DOHH2 (cell line): ENCODE measurements around the gene SFXN5.
"Not testable (repeated sequence)": the region's sequence is repeated elsewhere in the genome, so short reads cannot be mapped to it uniquely, and the experiment has no call there.

Source experiments
- H3F3A ChIP-seq: fragments of 200-600 bp; sonication (generic), shearing (Covaris generic); 2 replicates; pipeline ENCODE4 v1.6.0; 2016; ENCODE audit warnings: antibody characterized with exemption, mild to moderate bottlenecking; ENCODE audit not compliant: control insufficient read depth, insufficient read depth
- H3K27ac ChIP-seq: fragments of 200-600 bp; sonication (generic); 2 replicates; pipeline ENCODE4 v1.5.1; 2014; ENCODE audit warnings: low read depth, mild to moderate bottlenecking, low read length, moderate library complexity
- H3K27me3 ChIP-seq: fragments of 200-600 bp; sonication (generic); 2 replicates; pipeline ENCODE4 v1.6.1; 2014; ENCODE audit warnings: mild to moderate bottlenecking, low read length, mixed read lengths; ENCODE audit not compliant: control insufficient read depth
- H3K36me3 ChIP-seq: fragments of 200-600 bp; sonication (generic); 2 replicates; pipeline ENCODE4 v1.6.1; 2014; ENCODE audit warnings: mild to moderate bottlenecking, low read length, moderate library complexity, mixed read lengths; ENCODE audit not compliant: control insufficient read depth
- H3K4me1 ChIP-seq: fragments of 200-600 bp; sonication (generic); 2 replicates; pipeline ENCODE4 v1.6.1; 2014; ENCODE audit warnings: mild to moderate bottlenecking, low read length, mixed read lengths; ENCODE audit not compliant: control insufficient read depth
- H3K4me2 ChIP-seq: fragments of 200-600 bp; sonication (generic); 2 replicates; pipeline ENCODE4 v1.6.0; 2014; ENCODE audit warnings: mild to moderate bottlenecking, low read length, moderate library complexity
- H3K4me3 ChIP-seq: fragments of 200-600 bp; sonication (generic); 2 replicates; pipeline ENCODE4 v1.5.1; 2014; ENCODE audit warnings: mild to moderate bottlenecking, low read length, mixed read lengths
- H3K79me2 ChIP-seq: fragments of 200-600 bp; sonication (generic); 2 replicates; pipeline ENCODE4 v1.6.1; 2014; ENCODE audit warnings: mild to moderate bottlenecking, low read length, mixed read lengths; ENCODE audit not compliant: control insufficient read depth
- H3K9me2 ChIP-seq: fragments of 200-600 bp; sonication (generic); replicated peaks from 2 replicates; pipeline ENCODE4 v1.6.1; 2014; ENCODE audit warnings: mild to moderate bottlenecking, low read length, mixed read lengths; ENCODE audit not compliant: control insufficient read depth
- H3K9me3 ChIP-seq: fragments of 200-600 bp; sonication (generic); 2 replicates; pipeline ENCODE4 v1.6.1; 2014; ENCODE audit warnings: antibody characterized with exemption, low read length, mixed read lengths; ENCODE audit not compliant: control insufficient read depth, insufficient read depth
- H4K20me1 ChIP-seq: fragments of 200-600 bp; sonication (generic); 2 replicates; pipeline ENCODE4 v1.6.0; 2014; ENCODE audit warnings: low read depth, mild to moderate bottlenecking, antibody characterized with exemption, low read length, moderate library complexity; ENCODE audit not compliant: control insufficient read depth, insufficient read depth
- EZH2phosphoT487 ChIP-seq: fragments of 200-600 bp; sonication (generic); IDR thresholded peaks from 2 replicates; pipeline ENCODE4 v1.6.1; 2017; ENCODE audit warnings: borderline replicate concordance, mild to moderate bottlenecking, antibody characterized with exemption, low read length, moderate library complexity, mixed read lengths
- TF ChIP-seq, protein P1 (sequence below): fragments of 200-600 bp; sonication (generic); IDR thresholded peaks from one replicate; pipeline ENCODE4 v1.5.1; 2014; ENCODE audit warnings: antibody characterized with exemption, mild to moderate bottlenecking, low read depth, low read length; ENCODE audit not compliant: poor library complexity, severe bottlenecking

SFXN5 gene

DNA sequence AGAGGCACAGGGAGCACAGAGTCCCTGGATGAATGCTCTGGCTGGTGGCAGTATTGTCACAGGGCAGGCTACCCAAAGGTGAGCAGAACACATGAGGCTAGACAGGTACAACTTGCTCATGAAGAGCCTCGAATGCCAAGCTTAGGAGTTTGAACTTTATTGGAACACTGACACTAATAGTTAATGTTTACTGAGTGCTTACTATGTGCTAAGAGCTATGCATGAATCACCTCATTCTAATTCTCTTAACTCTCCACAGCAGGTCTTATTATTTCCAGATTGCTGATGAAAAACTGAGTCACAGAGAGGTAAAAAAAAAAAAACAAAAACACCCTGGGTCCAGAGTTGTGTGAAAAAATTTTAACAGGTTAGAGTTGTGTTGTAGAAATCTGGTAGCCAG is 160.3 kb downstream of the SFXN5 start:
- H3F3A ChIP-seq = no peaks in the 10 kb centered on the region
- no peak overlapping the region for H3K4me3 ChIP-seq
- H3K27ac ChIP-seq = no peak overlapping the region
- no peak overlapping the region for H3K4me2 ChIP-seq
- H3K9me3 ChIP-seq = no peaks in the 10 kb centered on the region
- peaks cover 7% of the 10 kb centered on the region for H3K4me1 ChIP-seq
- no peaks in the 10 kb centered on the region for H3K36me3 ChIP-seq
- no peaks in the 10 kb centered on the region for H3K79me2 ChIP-seq
- TF ChIP-seq EZH2phosphoT487 = no peak
- TF ChIP-seq, protein P1, sequence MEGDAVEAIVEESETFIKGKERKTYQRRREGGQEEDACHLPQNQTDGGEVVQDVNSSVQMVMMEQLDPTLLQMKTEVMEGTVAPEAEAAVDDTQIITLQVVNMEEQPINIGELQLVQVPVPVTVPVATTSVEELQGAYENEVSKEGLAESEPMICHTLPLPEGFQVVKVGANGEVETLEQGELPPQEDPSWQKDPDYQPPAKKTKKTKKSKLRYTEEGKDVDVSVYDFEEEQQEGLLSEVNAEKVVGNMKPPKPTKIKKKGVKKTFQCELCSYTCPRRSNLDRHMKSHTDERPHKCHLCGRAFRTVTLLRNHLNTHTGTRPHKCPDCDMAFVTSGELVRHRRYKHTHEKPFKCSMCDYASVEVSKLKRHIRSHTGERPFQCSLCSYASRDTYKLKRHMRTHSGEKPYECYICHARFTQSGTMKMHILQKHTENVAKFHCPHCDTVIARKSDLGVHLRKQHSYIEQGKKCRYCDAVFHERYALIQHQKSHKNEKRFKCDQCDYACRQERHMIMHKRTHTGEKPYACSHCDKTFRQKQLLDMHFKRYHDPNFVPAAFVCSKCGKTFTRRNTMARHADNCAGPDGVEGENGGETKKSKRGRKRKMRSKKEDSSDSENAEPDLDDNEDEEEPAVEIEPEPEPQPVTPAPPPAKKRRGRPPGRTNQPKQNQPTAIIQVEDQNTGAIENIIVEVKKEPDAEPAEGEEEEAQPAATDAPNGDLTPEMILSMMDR = no peak
- H3K27me3 ChIP-seq = peaks cover 57% of the 10 kb centered on the region
- no peaks in the 10 kb centered on the region for H3K9me2 ChIP-seq
- H4K20me1 ChIP-seq = no peaks in the 10 kb centered on the region; the same call in 1 of the 2 replicates

DNA sequence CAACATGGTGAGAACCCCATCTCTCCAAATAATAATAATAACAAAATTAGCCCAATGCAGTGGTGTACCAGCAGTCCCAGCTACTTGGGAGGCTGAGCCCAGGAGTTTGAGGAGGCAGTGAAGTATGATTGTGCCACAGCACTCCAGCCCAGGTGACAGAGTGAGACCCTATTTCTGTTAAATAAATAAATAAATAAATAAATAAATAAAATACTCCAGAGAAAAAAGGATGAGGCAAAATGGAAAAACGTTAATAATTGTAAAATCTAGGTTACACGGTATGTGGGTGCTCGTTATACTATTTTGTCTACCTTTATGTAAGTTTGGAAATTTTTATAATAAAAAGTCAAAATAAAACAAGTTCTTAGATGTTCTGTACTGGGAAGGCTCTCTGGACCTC is 162.8 kb downstream of the SFXN5 start:
- Histone ChIP-seq H3K4me2 (no peak overlapping the region), H3K27me3 (peaks cover 38% of the 10 kb centered on the region)
- no peak for TF ChIP-seq EZH2phosphoT487
- TF ChIP-seq, protein P1 = no peak

DNA sequence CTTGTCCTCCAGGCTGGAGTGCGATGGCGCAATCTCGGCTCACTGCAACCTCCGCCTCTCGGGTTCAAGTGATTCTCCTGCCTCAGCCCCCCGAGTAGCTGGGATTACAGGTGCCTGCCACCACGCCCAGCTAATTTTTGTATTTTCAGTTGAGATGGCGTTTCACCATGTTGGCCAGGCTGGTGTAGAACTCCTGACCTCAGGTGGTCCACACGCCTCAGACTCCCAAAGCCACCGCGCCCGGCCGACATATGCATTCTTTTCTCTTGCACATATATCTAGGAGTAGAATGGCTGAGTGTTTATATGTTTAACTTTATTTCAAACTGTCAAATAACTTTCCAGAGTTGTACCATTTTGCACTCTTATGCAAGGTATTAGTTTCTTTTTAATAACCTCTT is 164.1 kb downstream of the SFXN5 start:
- H3K36me3 ChIP-seq, H3K79me2 ChIP-seq, H3K9me2 ChIP-seq, H3K4me1 ChIP-seq, H3K4me3 ChIP-seq, H4K20me1 ChIP-seq, H3K4me2 ChIP-seq, H3F3A ChIP-seq, H3K27ac ChIP-seq, H3K9me3 ChIP-seq: not testable (repeated sequence)
- peaks cover 39% of the 10 kb centered on the region for H3K27me3 ChIP-seq

More for the DNA sequence above, 162.8 kb downstream of the SFXN5 start:
- Histone ChIP-seq H3F3A (no peaks in the 10 kb centered on the region), H3K4me1 (no peaks in the 10 kb centered on the region), H3K79me2 (no peaks in the 10 kb centered on the region), H3K9me3 (no peaks in the 10 kb centered on the region), H3K4me3 (no peak overlapping the region), H3K9me2 (no peaks in the 10 kb centered on the region), H3K27ac (no peak overlapping the region), H4K20me1 (no peaks in the 10 kb centered on the region; the same call in 1 of the 2 replicates), H3K36me3 (no peaks in the 10 kb centered on the region)

DNA sequence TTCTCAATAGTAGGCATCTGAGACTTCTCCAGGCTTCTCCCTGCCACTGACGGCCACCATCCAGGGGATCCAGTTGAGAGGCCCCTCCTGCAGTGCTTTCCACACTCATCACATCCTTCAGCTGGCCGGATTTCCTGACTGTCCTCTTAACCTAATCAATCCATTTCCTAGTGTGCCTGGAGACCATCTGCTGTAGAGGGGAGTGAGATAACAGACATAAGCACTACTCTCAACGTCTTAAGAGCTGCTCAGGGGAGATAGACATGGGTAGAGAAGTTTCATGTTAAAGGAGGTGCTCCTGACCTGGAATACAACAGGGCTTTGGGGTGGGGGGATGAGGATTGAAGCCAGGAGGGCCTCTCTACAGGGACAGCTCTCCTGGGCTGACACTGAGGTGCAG is 170.1 kb downstream of the SFXN5 start:
- TF ChIP-seq, protein P1 = no peak
- no peak for TF ChIP-seq EZH2phosphoT487
- Histone ChIP-seq H3K4me1 (no peaks in the 10 kb centered on the region), H3K9me2 (no peaks in the 10 kb centered on the region), H3K4me2 (no peak overlapping the region), H3F3A (no peaks in the 10 kb centered on the region), H3K27ac (no peak overlapping the region), H3K4me3 (no peak overlapping the region), H3K79me2 (no peaks in the 10 kb centered on the region), H4K20me1 (no peaks in the 10 kb centered on the region), H3K36me3 (no peaks in the 10 kb centered on the region), H3K9me3 (no peaks in the 10 kb centered on the region), H3K27me3 (peaks cover 25% of the 10 kb centered on the region)
